Cerebellar nuclear complex (tissue), 1 donor: ENCODE measurements around the gene KATNAL1.

Source experiments
- DNase-seq, 2 experiments: peaks; one replicate each; lab custom pipeline; 2025; lab: John Stamatoyannopoulos, UW

The KATNAL1 gene

GRCh38 chr13:30164146-30164545 lies 143.2 kb downstream of the KATNAL1 start:
- DNase-seq: no peak

- DNase-seq: no peak
These were observed 143.9 kb downstream of the KATNAL1 start for GRCh38 chr13:30163441-30163840.

GRCh38 chr13:30159446-30159839 lies 147.9 kb downstream of the KATNAL1 start:
- DNase-seq: no peak

- no peak for DNase-seq
These were observed 148.4 kb downstream of the KATNAL1 start for GRCh38 chr13:30158774-30159445.

GRCh38 chr13:30157616-30157993 lies 149.7 kb downstream of the KATNAL1 start:
- DNase-seq: no peak

- no peak for DNase-seq
These were observed 150.3 kb downstream of the KATNAL1 start for GRCh38 chr13:30156826-30157615.

- DNase-seq: no peak
These were observed 151.1 kb downstream of the KATNAL1 start for GRCh38 chr13:30156270-30156669.

- DNase-seq: no peak
These were observed 152.4 kb downstream of the KATNAL1 start for GRCh38 chr13:30154931-30155330.

GRCh38 chr13:30154531-30154930 lies 152.8 kb downstream of the KATNAL1 start:
- DNase-seq: no peak

- no peak for DNase-seq
These were observed 153.6 kb downstream of the KATNAL1 start for GRCh38 chr13:30153545-30154426.
